CD4-positive, alpha-beta T cell treated with Interleukin-4 for 1 hour (primary cell): Measurements from ENCODE around the gene ADPGK.
"Not testable (repeated sequence)": the region's sequence is repeated elsewhere in the genome, so short reads cannot be mapped to it uniquely, and the experiment has no call there.

Experiments used
- DNase-seq, 2 donors: peaks; one replicate each; pipeline ENCODE4 v3.0.0-alpha.2; 2020 to 2022

Gene ADPGK

DNA sequence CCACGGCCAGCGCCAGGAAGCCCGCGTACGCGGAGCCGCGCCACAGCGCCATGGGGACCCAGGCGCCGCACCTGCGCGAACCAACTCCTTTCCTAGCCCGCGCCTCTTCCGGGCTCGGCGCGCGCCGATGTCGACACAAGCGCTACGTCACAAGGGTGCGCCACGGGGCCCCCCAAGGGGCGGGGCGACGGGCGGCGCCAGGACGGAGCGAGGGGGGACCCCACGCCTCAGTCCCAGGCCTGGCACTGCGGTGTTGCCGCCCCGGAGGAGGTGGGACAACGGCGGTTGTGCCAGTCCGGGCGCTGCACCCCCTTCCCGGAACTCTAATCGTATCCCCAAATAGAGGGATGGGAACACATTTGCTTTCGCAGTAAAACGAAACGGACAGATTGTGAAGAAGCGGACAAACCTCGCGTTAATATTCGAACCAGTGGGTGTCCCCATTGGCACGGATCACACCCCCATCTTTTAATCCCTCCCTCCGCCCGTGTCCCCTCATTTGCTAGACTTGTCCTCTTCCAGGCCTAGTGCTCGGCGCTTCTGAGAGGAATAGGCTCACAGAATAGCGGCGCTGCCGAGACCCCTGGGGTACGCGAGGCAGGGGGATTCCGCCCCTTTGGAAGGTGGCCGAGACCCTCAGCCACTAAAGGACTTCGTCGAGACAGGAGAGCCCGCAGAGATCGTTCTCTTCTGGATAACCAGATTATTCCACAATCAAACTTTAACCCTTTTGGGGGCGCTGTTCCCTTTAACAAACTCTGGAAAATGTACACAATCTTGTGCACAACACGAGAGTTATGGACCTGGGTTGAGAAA is at the start of gene ADPGK:
Gene ADPGK (minus strand): TSS at position 119 of the 816 bp plus-strand sequence. CDS start 67 bp downstream, at position 52.
- DNase-seq: peak; percentile 93 to 95

DNA sequence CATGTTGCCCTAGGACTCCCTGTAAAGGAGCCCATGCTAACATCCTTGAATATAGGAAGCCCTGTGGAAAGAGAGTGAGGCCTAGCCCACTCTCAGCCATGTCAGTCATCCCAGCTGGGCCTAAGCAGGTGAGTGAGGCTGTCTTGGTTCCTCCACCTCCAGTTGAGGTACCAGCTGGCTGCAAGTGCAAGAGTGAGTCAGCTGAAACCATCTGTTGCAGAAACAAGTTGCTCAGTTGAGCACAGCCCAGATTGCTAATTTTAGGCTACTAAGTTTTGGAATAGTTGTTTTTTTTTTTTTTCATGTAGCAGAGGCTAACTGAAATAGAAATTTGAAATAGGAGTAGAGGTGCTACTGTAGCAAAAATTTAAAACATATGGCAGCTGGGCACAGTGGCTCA is 43.7 kb upstream of the ADPGK start:
- DNase-seq: no peak

DNA sequence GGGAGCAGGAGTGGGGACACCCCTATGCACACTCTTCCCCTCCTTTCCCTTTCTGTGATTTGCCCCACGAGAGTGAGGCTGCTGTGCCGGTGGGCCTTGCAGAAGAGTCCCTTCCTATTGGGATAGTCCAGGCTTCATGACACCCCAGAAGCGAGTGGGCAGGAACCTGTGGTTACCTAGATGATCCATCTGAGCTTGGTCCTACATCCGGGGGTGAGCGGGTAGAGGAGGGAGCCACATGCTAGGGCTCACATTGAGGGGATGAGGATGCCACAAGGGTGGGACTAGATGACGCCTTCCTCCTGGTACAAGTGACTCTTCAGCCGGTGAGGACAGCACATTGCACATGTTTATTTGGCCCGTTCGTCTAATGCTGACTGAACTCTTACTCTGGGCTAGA is 43.1 kb upstream of the ADPGK start:
- DNase-seq: no peak

DNA sequence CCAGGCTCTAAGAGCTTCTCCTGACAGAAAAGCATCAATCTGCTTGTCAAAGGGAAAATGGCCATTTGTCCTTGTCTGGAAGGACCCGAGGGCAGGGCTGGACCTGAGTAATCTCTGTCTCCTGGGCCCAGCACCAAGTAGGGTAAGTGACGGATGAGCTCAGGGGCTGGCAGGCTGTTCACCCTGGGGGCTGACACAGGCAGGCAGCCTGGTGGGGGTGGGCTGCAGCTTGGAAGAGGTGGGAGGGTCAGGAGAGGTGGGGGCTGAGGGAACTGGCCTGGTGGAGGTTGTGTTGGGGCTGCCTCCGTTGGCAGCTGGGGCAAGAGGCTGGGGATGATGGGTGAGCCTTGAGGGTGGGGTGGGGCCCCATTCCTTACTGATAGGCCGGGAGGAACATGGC is 42.3 kb upstream of the ADPGK start:
- DNase-seq: no peak

DNA sequence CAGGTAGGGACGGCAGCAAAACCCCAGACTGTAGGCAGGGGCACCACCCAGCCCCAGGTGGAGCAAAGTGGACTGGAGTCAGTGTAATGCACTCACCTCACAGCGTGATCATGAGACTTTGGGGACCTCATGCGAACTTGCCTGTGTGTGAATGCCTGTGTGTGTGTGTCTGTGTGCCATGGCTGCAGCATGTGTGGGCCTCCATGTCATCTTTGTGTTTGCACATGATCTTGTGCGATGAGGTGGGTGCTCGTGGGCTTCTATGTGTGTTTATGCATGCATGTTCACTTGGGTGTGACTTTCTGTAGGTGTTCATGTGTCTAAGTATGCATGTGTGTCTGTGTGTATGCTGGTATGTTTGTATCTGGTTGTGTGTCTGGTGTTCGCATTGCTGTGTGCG is 41.2 kb upstream of the ADPGK start:
- DNase-seq: no peak

DNA sequence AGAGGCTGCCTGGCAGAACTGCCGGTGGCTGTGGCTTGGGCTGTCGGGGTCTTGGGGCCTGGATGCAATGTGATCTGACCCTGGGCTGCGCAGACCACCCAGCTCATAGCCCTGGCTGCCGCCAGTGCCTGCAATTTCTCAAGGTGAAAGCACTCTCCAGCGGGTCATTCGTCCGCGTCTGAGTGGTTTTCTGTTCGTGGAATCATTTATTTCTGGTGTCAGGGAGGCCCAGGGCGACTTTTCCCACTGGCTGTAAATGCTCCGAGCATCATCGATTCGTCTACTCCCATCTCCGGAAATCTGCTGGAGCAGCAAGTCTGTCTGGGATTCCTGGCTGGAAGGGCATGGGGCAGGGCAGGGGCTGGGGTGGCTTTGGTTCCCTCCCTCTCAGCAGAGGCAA is 40.6 kb upstream of the ADPGK start:
- no peak for DNase-seq

GRCh38 chr15:72820278-72820677 is 36.7 kb upstream of the ADPGK start:
- no peak for DNase-seq

GRCh38 chr15:72818632-72819031 is 35.1 kb upstream of the ADPGK start:
- no peak for DNase-seq

- DNase-seq: no peak
These were observed 29.9 kb upstream of the ADPGK start for GRCh38 chr15:72813345-72814004.

GRCh38 chr15:72809329-72809728 is 25.8 kb upstream of the ADPGK start:
- peak in 1 of 2 donors; percentile 36 for DNase-seq

DNA sequence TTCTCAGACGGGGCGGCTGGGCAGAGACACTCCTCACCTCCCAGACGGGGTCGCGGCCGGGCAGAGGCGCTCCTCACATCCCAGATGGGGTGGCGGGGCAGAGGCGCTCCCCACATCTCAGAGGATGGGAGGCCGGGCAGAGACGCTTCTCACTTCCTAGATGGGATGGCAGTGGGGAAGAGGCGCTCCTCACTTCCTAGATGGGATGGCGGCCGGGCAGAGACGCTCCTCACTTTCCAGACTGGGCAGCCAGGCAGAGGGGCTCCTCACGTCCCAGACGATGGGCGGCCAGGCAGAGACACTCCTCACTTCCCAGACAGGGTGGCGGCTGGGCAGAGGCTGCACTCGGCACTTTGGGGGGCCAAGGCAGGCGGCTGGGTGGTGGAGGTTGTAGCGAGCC is 23.8 kb upstream of the ADPGK start:
- DNase-seq: not testable (repeated sequence)

- DNase-seq: no peak
These were observed 19.4 kb upstream of the ADPGK start for GRCh38 chr15:72803006-72803405.

DNA sequence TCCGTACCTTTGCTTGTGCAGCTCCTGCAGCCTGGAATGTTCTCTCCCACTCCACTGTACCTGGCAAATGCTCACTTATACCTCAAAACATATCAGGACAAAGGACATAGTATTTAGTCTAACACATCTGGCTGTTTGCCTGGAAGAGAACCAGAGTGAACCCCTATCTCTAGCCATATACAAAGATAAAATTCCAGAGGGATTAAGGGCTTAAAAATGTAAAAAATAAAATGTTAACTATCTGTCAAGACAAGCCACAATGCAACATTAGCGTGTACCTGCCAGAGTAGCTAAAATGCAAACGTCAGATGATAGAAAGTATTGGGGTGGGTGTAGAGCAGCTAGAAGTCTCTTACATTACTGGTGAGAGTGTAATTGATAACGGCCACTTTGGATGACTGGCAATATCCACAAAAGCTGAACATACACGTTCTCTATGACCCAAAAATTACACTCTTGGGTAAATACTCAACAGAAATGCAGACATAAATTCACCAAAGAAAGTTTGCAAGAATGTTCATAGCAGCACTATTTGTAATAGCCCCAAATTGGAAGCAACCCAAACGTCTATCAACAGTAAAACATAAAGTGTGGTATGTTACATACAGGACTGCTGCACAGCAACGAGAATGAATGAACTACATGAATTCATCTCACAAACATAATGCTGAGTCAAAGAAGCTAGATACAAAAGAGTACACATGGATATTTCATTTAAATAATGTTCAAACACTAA is 18.2 kb upstream of the ADPGK start:
- no peak for DNase-seq

DNA sequence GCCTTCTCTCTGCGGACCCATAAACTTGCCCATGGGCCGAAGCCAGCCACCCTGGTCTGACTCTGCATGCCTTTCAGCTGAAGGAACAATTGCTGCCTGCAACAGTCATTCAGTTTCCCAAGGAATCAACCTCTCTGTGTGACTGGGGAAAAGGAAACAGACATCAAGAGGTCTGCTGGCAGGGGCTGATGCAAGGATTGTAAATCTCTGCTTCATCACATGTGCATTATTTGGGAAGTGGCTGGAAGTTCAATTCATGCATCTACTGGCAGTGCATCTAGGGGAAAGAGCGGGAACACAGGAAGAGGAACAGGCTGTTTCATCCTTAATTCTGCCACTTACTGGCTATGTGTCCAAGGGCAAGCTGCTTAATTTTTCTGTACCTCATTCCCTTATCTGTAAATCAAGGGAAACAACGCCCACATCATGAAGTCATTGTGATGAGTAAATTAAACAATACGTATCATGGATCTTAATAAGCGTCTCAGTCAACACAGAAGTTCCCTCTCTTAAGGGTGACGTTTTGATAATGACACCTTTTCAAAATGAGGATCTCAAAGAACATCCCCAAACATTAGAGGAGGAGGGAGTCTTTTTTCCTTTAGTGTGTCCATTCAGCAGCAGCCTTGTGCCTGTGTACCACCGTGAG is 17.4 kb upstream of the ADPGK start:
- no peak for DNase-seq

- DNase-seq: no peak
These were observed 14.3 kb upstream of the ADPGK start for GRCh38 chr15:72797834-72798233.

GRCh38 chr15:72797338-72797689 is 13.8 kb upstream of the ADPGK start:
- DNase-seq: no peak

- DNase-seq: peak in 1 of 2 donors; percentile 48
These were observed 13.2 kb upstream of the ADPGK start for GRCh38 chr15:72796515-72797337.

DNA sequence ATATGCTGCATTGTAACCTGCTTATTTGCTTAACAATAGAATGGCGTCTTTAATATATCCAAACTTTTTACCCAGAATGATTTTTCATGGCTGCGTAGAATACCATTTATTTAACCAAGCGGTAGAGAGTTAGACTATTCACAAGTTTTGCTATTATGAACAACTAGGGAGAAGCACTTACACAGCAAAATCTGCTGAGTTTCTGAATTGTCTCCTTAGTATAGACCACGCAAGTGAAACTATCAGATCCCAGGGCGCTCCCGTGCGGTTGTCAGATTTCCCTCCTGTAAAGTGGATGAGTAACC is 12.6 kb upstream of the ADPGK start:
- DNase-seq: no peak

GRCh38 chr15:72793766-72794660 is 10.5 kb upstream of the ADPGK start:
- no peak for DNase-seq

- DNase-seq: no peak
These were observed 8.9 kb upstream of the ADPGK start for GRCh38 chr15:72792431-72792830.

DNA sequence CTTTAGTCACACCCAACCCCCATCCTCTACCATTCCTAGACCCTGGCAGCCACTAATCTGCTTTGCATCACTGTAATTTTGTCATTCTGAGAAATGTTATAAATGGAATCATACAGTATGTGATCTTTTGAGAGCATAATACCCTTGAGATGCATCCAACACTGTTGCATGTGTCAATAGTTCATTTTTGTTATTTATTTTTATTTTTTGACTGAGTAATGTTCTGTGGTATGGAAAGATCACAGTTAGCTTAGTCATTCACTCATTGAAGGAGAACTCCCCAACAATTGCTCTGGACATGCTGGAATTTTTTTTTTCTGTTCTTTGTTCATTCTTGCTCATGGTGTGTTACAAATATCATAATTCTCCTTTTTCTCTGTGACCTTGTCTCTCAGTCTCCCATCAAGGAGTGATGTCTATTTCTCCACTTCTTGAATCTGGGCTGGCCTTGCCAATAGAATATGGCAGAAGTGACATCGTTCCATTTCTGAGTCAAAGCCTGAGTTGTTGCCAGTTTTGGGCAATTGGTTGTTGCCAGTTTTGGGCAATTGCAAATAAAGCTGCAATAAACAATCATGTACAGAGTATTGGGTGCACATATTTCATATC is 6.8 kb upstream of the ADPGK start:
- DNase-seq: no peak
